ENCODE data around the gene VSTM4.

Gene VSTM4

GRCh38 chr10:49141541-49142332 is 26.4 kb upstream of the VSTM4 start:
- no peak for DNase-seq

DNA sequence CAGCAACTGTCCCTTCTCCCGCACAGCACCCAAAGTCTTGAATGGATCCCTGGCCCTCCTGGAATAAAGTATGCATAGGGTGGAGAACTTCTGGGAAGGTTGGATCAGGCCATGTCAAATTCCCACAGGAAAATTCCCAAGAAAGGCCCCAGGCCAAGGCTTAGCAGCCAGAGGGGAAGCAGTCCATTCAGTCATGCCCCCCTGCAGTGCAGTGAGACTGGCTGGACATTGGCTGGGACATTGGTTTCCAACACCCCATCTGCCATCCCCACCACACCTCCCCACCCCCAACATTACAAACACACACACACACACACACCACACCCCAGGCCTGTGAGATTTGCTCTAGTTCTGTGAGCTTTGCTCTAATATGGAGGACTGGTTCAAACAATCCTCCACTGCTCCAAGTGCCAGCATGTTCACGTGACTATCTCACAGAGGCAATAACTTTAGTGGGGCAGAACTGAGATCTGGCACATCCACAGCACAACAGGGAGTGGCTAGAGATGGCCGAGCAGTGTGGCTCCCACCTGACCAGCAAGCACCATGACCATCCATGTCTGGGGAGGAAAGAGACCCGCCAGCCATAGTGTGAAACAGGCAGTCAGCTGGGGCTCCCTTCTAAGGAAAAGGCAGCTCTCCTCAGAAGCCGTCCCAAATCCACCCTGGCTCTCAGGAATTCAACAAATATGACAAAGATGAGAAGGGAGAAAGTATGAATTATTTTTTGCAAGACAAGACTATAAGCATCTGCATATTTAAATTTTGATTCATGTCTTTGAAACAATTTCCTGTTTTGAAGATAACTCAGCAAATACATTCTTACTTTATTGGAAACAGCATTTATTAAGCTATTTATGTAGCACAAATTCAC is 25.2 kb upstream of the VSTM4 start:
- no peak for DNase-seq

DNA sequence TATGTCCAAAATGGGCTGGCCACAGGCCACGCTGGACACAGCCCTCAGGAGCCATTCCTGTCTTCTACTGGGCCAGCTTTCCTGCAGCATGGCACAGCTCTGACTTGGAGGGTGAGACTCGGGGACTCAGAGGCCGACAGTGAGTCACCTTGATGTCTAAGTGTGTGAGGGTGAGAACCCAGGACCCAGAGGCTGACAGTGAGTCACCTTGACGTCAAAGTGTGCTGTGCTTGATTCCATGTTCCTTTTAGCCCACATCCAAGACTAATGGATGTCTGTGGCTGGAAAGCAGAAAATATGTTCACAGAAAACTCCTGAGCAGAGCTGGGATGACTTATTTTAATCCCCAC is 24.5 kb upstream of the VSTM4 start:
- no peak for DNase-seq

GRCh38 chr10:49139028-49139845 is 23.9 kb upstream of the VSTM4 start:
- DNase-seq = no peak

GRCh38 chr10:49138361-49138891 is 23.1 kb upstream of the VSTM4 start:
- no peak for DNase-seq

DNA sequence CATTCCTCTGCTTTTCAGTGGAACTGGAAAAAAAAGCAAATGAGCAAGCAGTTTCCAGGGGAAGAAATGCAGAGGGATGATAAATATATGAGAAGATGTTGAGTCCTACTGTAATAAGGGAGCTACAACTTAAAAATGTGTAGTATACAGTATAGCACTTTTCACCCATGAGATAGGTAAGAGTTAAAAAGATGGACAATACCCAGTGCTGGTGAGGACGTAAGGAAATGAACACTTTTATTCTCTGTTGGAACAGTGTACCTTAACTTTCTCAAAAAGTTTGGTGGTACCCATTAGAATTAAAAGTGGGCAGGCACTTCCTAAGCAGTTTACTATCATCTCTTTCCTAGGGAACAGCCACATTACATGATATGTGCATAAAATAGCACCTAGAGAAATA is 21.2 kb upstream of the VSTM4 start:
- DNase-seq = no peak

GRCh38 chr10:49135575-49136313 is 20.4 kb upstream of the VSTM4 start:
- DNase-seq = no peak

- DNase-seq = no peak
These were observed 19.0 kb upstream of the VSTM4 start for GRCh38 chr10:49134327-49134726.

- no peak for DNase-seq
These were observed 18.5 kb upstream of the VSTM4 start, which contains the start of gene FAM170B for GRCh38 chr10:49133706-49134248. TSS of gene FAM170B (minus strand) at chr10:49134021. CDS start at chr10:49133918, 103 bp downstream.

GRCh38 chr10:49132362-49132737 is 17.0 kb upstream of the VSTM4 start:
- DNase-seq = no peak

DNA sequence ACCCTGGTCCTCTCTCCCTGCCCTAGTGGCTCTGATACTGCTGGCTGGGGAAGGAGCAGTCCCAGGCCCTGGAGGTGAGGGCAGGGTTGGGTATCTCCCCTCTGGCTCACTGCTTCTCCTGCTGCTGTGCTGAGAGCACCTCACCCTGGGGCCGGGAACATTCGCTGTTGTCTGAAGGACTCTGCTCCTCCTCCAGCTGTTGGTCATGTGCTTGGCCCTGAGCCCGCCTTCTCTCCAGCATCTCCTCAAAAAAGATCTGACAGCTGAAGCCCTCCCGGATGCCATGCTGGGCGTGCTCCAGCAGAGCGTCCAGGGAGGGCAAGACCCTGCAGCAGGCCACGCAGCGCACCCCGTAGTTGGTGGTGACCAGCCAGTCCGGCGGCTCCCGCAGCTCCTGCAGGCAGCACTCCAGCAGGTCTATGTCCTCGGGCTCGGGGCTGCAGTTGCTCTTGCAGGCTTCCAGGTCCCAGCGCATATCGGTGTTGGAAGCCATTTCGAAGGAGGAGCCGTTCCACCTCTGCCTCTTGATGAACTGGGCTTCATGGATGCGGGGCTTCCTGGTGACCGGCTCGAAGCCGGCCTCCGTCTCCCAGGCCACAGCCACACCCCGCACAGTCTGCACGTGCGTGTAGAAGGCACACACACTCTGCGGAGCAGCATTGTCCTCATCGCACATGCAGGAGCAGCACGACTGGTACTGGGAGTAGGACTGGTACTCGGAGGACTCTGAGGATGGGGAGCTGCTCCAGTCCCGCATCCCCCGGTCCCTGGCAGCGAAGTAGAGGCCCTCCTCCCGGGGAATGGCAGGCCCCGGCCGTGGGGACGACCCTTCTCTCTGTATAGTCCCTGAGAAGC is 16.4 kb upstream of the VSTM4 start:
- DNase-seq = no peak

- DNase-seq = no peak
These were observed 14.1 kb upstream of the VSTM4 start for GRCh38 chr10:49129376-49129775.

- no peak for DNase-seq
These were observed 13.5 kb upstream of the VSTM4 start for GRCh38 chr10:49128854-49129253.

- DNase-seq = no peak
These were observed 8.9 kb upstream of the VSTM4 start for GRCh38 chr10:49123981-49124950.

- no peak for DNase-seq
These were observed 5.6 kb upstream of the VSTM4 start for GRCh38 chr10:49120911-49121310.

GRCh38 chr10:49119746-49120145 is 4.4 kb upstream of the VSTM4 start:
- DNase-seq = no peak

GRCh38 chr10:49118430-49119074 is 3.2 kb upstream of the VSTM4 start:
- DNase-seq = no peak

- no peak for DNase-seq
These were observed 2.2 kb upstream of the VSTM4 start for GRCh38 chr10:49117376-49118070.
